Natural killer cell (primary cell): ENCODE data around the gene LGALS9. TPM values are rescaled to one million over a fixed set of nuclear protein-coding genes. Genes with fewer than 3 reads are reported as not detected.

Experiments
- ATAC-seq, 3 donors: fragments of 150-1000 bp in 2 of 3; fragments of 200-7000 bp in 1 of 3; cut with Tn5 transposase; 1 replicate in 1 of 3; 2 replicates in 2 of 3; pipeline ENCODE4 v1.10.0; 2021; ENCODE audit warnings: mild to moderate bottlenecking in 2 of 3, moderate library complexity in 2 of 3
- DNase-seq, 2 donors: peaks; one replicate each; pipeline versions ENCODE4 v3.0.0 to v3.0.0-alpha.2; 2013 to 2021; ENCODE audit warnings: mixed read lengths in 1 of 2
- H3K27ac ChIP-seq: one replicate; pipeline ENCODE4 v1.5.1; 2013; ENCODE audit warnings: mild to moderate bottlenecking, low read length
- H3K27me3 ChIP-seq: one replicate; pipeline ENCODE4 v1.6.1; 2013; ENCODE audit warnings: low read length; ENCODE audit not compliant: control insufficient read depth, insufficient read depth
- H3K36me3 ChIP-seq: one replicate; pipeline ENCODE4 v1.6.1; 2013; ENCODE audit warnings: low read length; ENCODE audit not compliant: control insufficient read depth, insufficient read depth
- H3K4me1 ChIP-seq: one replicate; pipeline ENCODE4 v1.6.1; 2013; ENCODE audit warnings: low read length; ENCODE audit not compliant: control insufficient read depth, insufficient read depth
- H3K4me3 ChIP-seq: one replicate; pipeline ENCODE4 v1.5.1; 2013; ENCODE audit warnings: low read length
- H3K9me3 ChIP-seq: one replicate; pipeline ENCODE4 v1.6.1; 2013; ENCODE audit warnings: low read length; ENCODE audit not compliant: control insufficient read depth, insufficient read depth
- H3K27ac Mint-ChIP-seq, 2 donors: one replicate each; pipeline ENCODE4 v1.8.0; 2022; ENCODE audit warnings: mild to moderate bottlenecking in 2 of 2, mixed read lengths in 2 of 2, moderate library complexity in 1 of 2
- H3K27me3 Mint-ChIP-seq, 2 donors: one replicate each; pipeline ENCODE4 v1.8.0; 2022; ENCODE audit warnings: low read depth in 2 of 2, mixed read lengths in 2 of 2
- H3K36me3 Mint-ChIP-seq: one replicate; pipeline ENCODE4 v1.8.0; 2022; ENCODE audit warnings: mixed read lengths
- H3K4me1 Mint-ChIP-seq, 2 donors: one replicate each; pipeline ENCODE4 v1.8.0; 2022; ENCODE audit warnings: mixed read lengths in 2 of 2
- H3K4me3 Mint-ChIP-seq: one replicate; pipeline ENCODE4 v1.8.0; 2022; ENCODE audit warnings: mild to moderate bottlenecking, moderate library complexity, mixed read lengths
- H3K9me3 Mint-ChIP-seq, 2 donors: one replicate each; pipeline ENCODE4 v1.8.0; 2022; ENCODE audit warnings: mixed read lengths in 2 of 2
- WGBS: methylation state at CpG from one replicate; pipeline ENCODE4 v1.1.7; 2013; ENCODE audit warnings: missing lambda C conversion rate; ENCODE audit not compliant: insufficient coverage; 5-methylcytosine and 5-hydroxymethylcytosine counted together
- intact Hi-C: fragments of 100-400 bp; cut with micrococcal nuclease; formaldehyde crosslinking; loops from one replicate; pipeline ENCODE4 v1.14.2; 2022
- total RNA-seq, 4 donors: library from RNA; stranded (reverse); fragments of 120-200 nt in 1 of 4; gene quantifications; one replicate each; pipeline versions ENCODE4 v1.2.3 to v1.2.4, GENCODE V29; 2013 to 2022
- TF ChIP-seq, protein P1 (sequence below): fragments of 200-600 bp; IDR thresholded peaks from one replicate; pipeline ENCODE4 v1.8.0; 2022; ENCODE audit warnings: antibody characterized with exemption

Gene LGALS9
- total RNA-seq, 3 donors from 2014 or later (not counting 1 experiment from before 2014, with no cell fraction given): 83.4 to 142 (median 102) TPM

DNA sequence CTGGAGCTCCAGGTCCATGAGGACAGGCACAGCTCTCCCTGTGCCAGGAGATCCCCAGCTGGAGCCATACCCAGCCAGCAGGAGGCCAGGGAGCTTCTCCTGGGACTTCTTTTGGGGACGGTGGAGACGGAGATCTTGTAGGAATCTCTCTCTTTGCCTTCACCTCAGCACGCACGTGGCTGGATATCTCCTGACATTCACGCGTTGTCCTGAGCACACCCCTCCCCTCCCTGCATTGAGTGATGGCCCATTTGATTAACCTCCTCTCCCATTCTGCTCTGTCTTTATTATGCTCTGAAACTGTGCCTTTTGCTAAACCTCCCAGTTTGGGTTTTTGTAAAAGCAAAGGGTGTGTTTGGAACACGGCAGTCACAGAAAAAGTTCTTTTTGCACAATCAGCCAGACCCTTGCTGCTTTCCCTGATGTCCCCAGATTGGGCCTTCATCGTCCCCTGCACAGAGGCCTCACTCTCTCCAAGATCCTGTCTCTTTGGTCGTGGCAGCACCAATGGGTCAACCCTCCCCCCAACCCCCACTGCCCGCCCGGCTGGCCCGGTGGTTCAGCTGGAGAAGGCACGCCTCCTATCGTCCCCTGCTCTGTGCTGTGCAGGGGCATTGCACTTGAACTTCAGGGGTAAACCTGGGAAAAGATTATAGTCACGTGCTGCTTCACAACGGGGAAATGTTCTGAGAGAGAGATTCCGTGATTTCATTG, 32.5 kb upstream of the LGALS9 start:
- Mint-ChIP-seq H3K27me3 (no peaks in the 10 kb centered on the region), H3K27ac (no peak overlapping the region), H3K36me3 (no peaks in the 10 kb centered on the region), H3K4me1 (peaks cover 0 to 14% of the 10 kb centered on the region in 2 donors), H3K9me3 (no peaks in the 10 kb centered on the region), H3K4me3 (no peak overlapping the region)
- Histone ChIP-seq H3K9me3 (no peaks in the 10 kb centered on the region), H3K4me1 (peaks cover 10% of the 10 kb centered on the region), H3K4me3 (no peak overlapping the region), H3K27me3 (no peaks in the 10 kb centered on the region), H3K27ac (no peak overlapping the region), H3K36me3 (peaks cover 12% of the 10 kb centered on the region)
- intact Hi-C loops: no loop called here
- TF ChIP-seq, protein P1, sequence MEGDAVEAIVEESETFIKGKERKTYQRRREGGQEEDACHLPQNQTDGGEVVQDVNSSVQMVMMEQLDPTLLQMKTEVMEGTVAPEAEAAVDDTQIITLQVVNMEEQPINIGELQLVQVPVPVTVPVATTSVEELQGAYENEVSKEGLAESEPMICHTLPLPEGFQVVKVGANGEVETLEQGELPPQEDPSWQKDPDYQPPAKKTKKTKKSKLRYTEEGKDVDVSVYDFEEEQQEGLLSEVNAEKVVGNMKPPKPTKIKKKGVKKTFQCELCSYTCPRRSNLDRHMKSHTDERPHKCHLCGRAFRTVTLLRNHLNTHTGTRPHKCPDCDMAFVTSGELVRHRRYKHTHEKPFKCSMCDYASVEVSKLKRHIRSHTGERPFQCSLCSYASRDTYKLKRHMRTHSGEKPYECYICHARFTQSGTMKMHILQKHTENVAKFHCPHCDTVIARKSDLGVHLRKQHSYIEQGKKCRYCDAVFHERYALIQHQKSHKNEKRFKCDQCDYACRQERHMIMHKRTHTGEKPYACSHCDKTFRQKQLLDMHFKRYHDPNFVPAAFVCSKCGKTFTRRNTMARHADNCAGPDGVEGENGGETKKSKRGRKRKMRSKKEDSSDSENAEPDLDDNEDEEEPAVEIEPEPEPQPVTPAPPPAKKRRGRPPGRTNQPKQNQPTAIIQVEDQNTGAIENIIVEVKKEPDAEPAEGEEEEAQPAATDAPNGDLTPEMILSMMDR: no peak
- WGBS: 95% methylated on average over 17 of the region's 17 CpGs
- ATAC-seq (no peak), DNase-seq (no peak)

DNA sequence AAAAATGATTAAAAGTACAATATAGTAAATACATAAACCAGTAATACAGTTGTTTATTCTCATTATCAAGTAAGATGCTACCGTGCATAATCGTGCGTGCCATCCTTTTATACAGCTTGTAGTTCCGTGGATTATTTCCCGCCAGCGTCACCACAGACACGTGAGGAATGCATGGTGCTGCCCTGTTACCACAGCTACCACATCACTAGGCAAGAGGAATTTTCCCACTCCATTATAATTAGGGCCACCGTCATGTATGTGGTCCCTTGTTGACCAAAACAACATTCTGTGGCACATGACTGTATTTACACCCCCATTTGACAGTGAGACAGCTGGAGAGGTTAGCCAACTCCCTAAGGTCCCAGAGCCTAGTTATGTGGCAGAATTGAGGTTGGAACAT, 30.5 kb upstream of the LGALS9 start:
- no peaks in the 10 kb centered on the region for H3K27me3 Mint-ChIP-seq
- H3K36me3 Mint-ChIP-seq: no peaks in the 10 kb centered on the region

DNA sequence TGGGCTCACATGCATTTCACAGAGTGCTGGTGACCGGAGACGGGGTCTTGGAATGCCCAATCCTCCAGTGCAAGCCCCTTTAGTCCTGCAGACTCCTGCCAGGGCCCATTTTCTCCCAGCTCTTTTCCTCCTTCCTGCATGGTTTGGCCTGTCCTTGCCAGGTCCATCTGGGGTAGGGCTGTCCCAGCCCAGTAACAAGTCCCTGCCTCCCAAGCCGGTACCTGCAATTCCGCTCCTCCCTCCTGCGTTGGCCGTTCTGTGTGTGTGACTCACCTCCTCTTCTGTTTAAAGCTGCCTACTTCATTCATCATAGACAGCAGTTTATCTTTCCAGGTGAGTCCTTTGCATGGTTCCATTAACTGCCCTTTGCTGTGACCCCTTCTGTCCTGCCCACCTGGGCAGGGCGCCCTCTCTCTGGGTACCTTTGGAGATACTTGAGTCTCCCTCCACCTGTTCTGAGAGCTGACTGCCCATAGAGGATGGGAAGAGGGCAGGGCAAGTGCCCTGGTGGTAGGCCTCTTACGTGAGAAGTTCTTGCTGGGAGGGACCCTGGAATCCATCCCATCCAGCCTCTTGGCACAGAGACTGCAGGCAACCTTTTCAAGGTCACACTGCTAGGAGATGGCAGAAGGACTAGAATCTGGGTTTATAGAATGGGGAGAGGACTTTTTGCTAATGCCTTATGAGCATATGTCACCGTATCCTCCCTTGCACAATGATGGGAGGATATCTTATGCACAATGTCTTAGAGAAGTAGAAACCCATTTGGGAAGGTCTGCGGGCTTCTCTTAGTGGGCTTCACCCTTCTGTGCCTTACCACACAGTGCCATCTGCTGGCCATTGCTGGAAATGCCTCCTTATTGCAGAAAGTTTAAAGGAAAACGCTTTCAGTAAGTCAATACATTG, 29.7 kb upstream of the LGALS9 start:
- Mint-ChIP-seq H3K4me3 (no peak overlapping the region), H3K27ac (no peak overlapping the region), H3K36me3 (no peaks in the 10 kb centered on the region), H3K9me3 (no peaks in the 10 kb centered on the region), H3K27me3 (no peaks in the 10 kb centered on the region), H3K4me1 (peaks cover 0 to 14% of the 10 kb centered on the region in 2 donors)
- Histone ChIP-seq H3K4me1 (peaks cover 11% of the 10 kb centered on the region), H3K27me3 (no peaks in the 10 kb centered on the region), H3K4me3 (no peak overlapping the region), H3K36me3 (peaks cover 29% of the 10 kb centered on the region), H3K9me3 (no peaks in the 10 kb centered on the region), H3K27ac (no peak overlapping the region)
- ATAC-seq: peak; percentile 70 to 72 (median 72)
- DNase-seq: peak; percentile 78 to 90
- intact Hi-C loops: loop anchor here (1.0 to 10.0 kb wide), 7 partner anchors 32 to 365 kb away; partner anchors contain the start of gene KSR1
- TF ChIP-seq, protein P1: peak; percentile 93
- 76% methylated on average over 11 of the region's 11 CpGs for WGBS

More for the DNA sequence above, 30.5 kb upstream of the LGALS9 start:
- ATAC-seq (no peak), DNase-seq (no peak)
- TF ChIP-seq, protein P1: no peak
- no peaks in the 10 kb centered on the region for H3K9me3 Mint-ChIP-seq
- Histone ChIP-seq H3K27me3 (no peaks in the 10 kb centered on the region), H3K36me3 (peaks cover 21% of the 10 kb centered on the region), H3K9me3 (no peaks in the 10 kb centered on the region), H3K4me3 (no peak overlapping the region), H3K27ac (no peak overlapping the region), H3K4me1 (peaks cover 11% of the 10 kb centered on the region)
- WGBS: 97% methylated on average over 8 of the region's 8 CpGs
- H3K4me3 Mint-ChIP-seq: no peak overlapping the region
- H3K4me1 Mint-ChIP-seq: peaks cover 0 to 14% of the 10 kb centered on the region in 2 donors
- intact Hi-C loops: loop anchor here (2.0 to 10.0 kb wide), 3 partner anchors 116 to 356 kb away; partner anchors contain the start of gene KSR1
- H3K27ac Mint-ChIP-seq: no peak overlapping the region
